ENCODE measurements around the gene RTL9.
"Not testable (repeated sequence)": the region's sequence is repeated elsewhere in the genome, so short reads cannot be mapped to it uniquely, and the experiment has no call there.

Gene RTL9

GRCh38 chrX:110358548-110358947, at the start of gene RTL9:
Gene RTL9 (plus strand): TSS chrX:110358848. CDS start chrX:110450618, 91,770 bp downstream.
- DNase-seq (ENCODE audit: low read depth), result no peak

- no peak for DNase-seq (ENCODE audit: low read depth)
Observed at GRCh38 chrX:110310000-110310790, 48.5 kb upstream of the RTL9 start.

GRCh38 chrX:110310896-110311295, 47.8 kb upstream of the RTL9 start:
- DNase-seq (ENCODE audit: low read depth), result peak; percentile 1

- no peak for DNase-seq (ENCODE audit: low read depth)
Observed at GRCh38 chrX:110311437-110312230, 47.0 kb upstream of the RTL9 start.

- no peak for DNase-seq (ENCODE audit: low read depth)
Observed at GRCh38 chrX:110315551-110315950, 43.1 kb upstream of the RTL9 start.

- peak; percentile 0 for DNase-seq (ENCODE audit: low read depth)
Observed at GRCh38 chrX:110316351-110317060, 42.1 kb upstream of the RTL9 start.

GRCh38 chrX:110317061-110317819, 41.4 kb upstream of the RTL9 start:
- DNase-seq (ENCODE audit: low read depth), result no peak

- DNase-seq (ENCODE audit: low read depth), result peak; percentile 81
Observed at GRCh38 chrX:110317820-110318663, 40.6 kb upstream of the RTL9 start, which contains the start of gene AMMECR1. Gene AMMECR1 (minus strand): TSS chrX:110318085. CDS start chrX:110318071, 14 bp downstream.

GRCh38 chrX:110318664-110318968, 40.0 kb upstream of the RTL9 start:
- DNase-seq (ENCODE audit: low read depth), result no peak

- DNase-seq (ENCODE audit: low read depth), result peak; percentile 1
Observed at GRCh38 chrX:110320381-110320987, 38.2 kb upstream of the RTL9 start.

- no peak for DNase-seq (ENCODE audit: low read depth)
Observed at GRCh38 chrX:110321081-110321480, 37.6 kb upstream of the RTL9 start.

GRCh38 chrX:110321670-110322069, 37.0 kb upstream of the RTL9 start:
- DNase-seq (ENCODE audit: low read depth), result no peak

- DNase-seq (ENCODE audit: low read depth), result no peak
Observed at GRCh38 chrX:110322603-110323002, 36.0 kb upstream of the RTL9 start.

- no peak for DNase-seq (ENCODE audit: low read depth)
Observed at GRCh38 chrX:110326712-110327111, 31.9 kb upstream of the RTL9 start.

GRCh38 chrX:110327336-110327735, 31.3 kb upstream of the RTL9 start:
- DNase-seq (ENCODE audit: low read depth), result no peak

- DNase-seq (ENCODE audit: low read depth), result not testable (repeated sequence)
Observed at GRCh38 chrX:110328613-110329012, 30.0 kb upstream of the RTL9 start.

- DNase-seq (ENCODE audit: low read depth), result no peak
Observed at GRCh38 chrX:110331444-110332030, 27.1 kb upstream of the RTL9 start.

GRCh38 chrX:110333458-110333857, 25.2 kb upstream of the RTL9 start:
- DNase-seq (ENCODE audit: low read depth), result not testable (repeated sequence)

GRCh38 chrX:110338935-110339334, 19.7 kb upstream of the RTL9 start:
- no peak for DNase-seq (ENCODE audit: low read depth)
